ENCODE results near the gene MOSPD2.

Gene MOSPD2

DNA sequence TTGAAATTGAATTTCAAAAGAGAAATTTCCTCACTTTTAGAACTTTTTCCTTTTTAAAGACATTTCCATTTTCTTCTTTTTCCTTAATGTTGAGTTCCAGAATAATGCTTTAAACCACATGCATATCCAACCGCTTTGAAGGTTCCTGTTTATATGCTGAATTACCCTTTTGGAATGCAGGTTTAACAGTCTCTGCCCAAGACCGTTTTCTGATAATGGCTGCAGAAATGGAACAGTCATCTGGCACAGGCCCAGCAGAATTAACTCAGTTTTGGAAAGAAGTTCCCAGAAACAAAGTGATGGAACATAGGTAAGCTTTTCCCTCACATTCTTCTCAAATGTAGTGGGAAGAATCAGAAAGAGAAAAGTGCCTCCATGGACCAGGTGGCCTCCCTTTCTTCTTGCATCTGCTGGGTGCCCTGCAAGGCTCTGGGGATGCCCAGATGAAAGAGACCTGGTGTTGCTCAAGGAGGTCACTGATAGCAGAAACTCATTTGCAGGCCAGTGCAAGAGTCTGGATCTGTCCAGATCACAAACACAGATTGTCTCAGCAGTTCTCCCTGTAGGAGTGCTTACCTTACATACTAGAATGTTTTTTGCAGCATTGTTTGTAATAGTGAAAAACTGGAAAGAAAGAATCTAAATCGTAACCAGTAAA, 42.9 kb downstream of the MOSPD2 start:
- Histone ChIP-seq H3K27me3 (ENCODE audit: control insufficient read depth, insufficient read depth, low read length) (no peaks in the 10 kb centered on the region), H3K4me3 (ENCODE audit: low read depth, low read length) (no peak overlapping the region), H3K9me3 (ENCODE audit: control insufficient read depth, insufficient read depth, low read length) (no peaks in the 10 kb centered on the region), H3K36me3 (ENCODE audit: control insufficient read depth, insufficient read depth, low read length) (peaks cover 8% of the 10 kb centered on the region), H3K4me1 (ENCODE audit: control insufficient read depth, insufficient read depth, low read length) (no peaks in the 10 kb centered on the region), H3K9ac (ENCODE audit: low read depth, low read length) (no peak overlapping the region)

DNA sequence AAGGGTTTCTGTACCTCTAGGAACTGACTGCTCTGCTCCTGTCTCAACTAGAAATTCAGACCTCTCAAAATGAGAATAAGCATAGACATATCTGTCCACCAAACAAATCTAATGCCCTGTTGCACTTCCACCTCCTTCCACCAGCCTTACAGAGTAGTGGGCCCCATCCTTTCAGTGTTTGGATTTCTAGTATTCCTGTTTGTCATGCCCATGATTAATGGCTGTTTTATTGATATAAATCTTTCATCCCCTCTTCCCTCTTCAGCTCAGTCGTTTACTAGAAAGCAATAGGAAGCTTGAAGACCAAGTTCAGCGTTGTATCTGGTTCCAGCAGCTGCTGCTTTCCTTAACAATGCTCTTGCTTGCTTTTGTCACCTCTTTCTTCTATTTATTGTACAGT, 46.2 kb downstream of the MOSPD2 start:
- H3K27me3 ChIP-seq (ENCODE audit: control insufficient read depth, insufficient read depth, low read length), result no peaks in the 10 kb centered on the region
- H3K36me3 ChIP-seq (ENCODE audit: control insufficient read depth, insufficient read depth, low read length), result peaks cover 4% of the 10 kb centered on the region
- no peak overlapping the region for H3K9ac ChIP-seq (ENCODE audit: low read depth, low read length)
- no peaks in the 10 kb centered on the region for H3K4me1 ChIP-seq (ENCODE audit: control insufficient read depth, insufficient read depth, low read length)
- no peaks in the 10 kb centered on the region for H3K9me3 ChIP-seq (ENCODE audit: control insufficient read depth, insufficient read depth, low read length)
- no peak overlapping the region for H3K4me3 ChIP-seq (ENCODE audit: low read depth, low read length)

GRCh38 chrX:14920196-14920595, 47.0 kb downstream of the MOSPD2 start:
- no peak overlapping the region for H3K4me3 ChIP-seq (ENCODE audit: low read depth, low read length)
- H3K9me3 ChIP-seq (ENCODE audit: control insufficient read depth, insufficient read depth, low read length), result no peaks in the 10 kb centered on the region
- H3K36me3 ChIP-seq (ENCODE audit: control insufficient read depth, insufficient read depth, low read length), result peaks cover 4% of the 10 kb centered on the region
- H3K4me1 ChIP-seq (ENCODE audit: control insufficient read depth, insufficient read depth, low read length), result no peaks in the 10 kb centered on the region
- H3K27me3 ChIP-seq (ENCODE audit: control insufficient read depth, insufficient read depth, low read length), result no peaks in the 10 kb centered on the region
- no peak overlapping the region for H3K9ac ChIP-seq (ENCODE audit: low read depth, low read length)

GRCh38 chrX:14922437-14922836, 49.2 kb downstream of the MOSPD2 start:
- Histone ChIP-seq H3K9me3 (ENCODE audit: control insufficient read depth, insufficient read depth, low read length) (no peaks in the 10 kb centered on the region), H3K9ac (ENCODE audit: low read depth, low read length) (no peak overlapping the region), H3K36me3 (ENCODE audit: control insufficient read depth, insufficient read depth, low read length) (no peaks in the 10 kb centered on the region), H3K4me1 (ENCODE audit: control insufficient read depth, insufficient read depth, low read length) (no peaks in the 10 kb centered on the region), H3K27me3 (ENCODE audit: control insufficient read depth, insufficient read depth, low read length) (no peaks in the 10 kb centered on the region), H3K4me3 (ENCODE audit: low read depth, low read length) (no peak overlapping the region)

- Histone ChIP-seq H3K4me3 (ENCODE audit: low read depth, low read length) (no peak overlapping the region), H3K36me3 (ENCODE audit: control insufficient read depth, insufficient read depth, low read length) (no peaks in the 10 kb centered on the region), H3K9ac (ENCODE audit: low read depth, low read length) (no peak overlapping the region), H3K4me1 (ENCODE audit: control insufficient read depth, insufficient read depth, low read length) (no peaks in the 10 kb centered on the region), H3K9me3 (ENCODE audit: control insufficient read depth, insufficient read depth, low read length) (no peaks in the 10 kb centered on the region), H3K27me3 (ENCODE audit: control insufficient read depth, insufficient read depth, low read length) (no peaks in the 10 kb centered on the region)
Observed at GRCh38 chrX:14923761-14924160, 50.5 kb downstream of the MOSPD2 start.

DNA sequence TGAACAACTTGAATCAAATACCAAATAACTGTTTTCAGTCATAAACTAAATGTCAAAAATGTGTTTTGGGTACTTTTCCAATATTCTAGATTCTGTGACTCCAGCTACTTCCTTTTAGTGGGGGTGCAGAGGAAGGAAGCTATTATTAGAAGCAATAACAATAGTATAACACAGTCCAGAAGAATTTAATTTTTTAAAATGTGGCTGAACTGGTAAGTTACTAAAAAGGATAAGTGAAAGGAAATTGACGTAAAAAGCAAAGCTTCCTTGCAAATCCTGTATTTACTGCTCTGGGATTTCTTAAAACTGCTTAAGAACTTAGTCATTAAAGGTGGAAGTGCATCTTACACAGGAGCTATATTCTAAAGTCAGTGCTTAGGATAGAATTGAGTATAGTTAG, 53.2 kb downstream of the MOSPD2 start:
- no peaks in the 10 kb centered on the region for H3K9me3 ChIP-seq (ENCODE audit: control insufficient read depth, insufficient read depth, low read length)
- no peaks in the 10 kb centered on the region for H3K27me3 ChIP-seq (ENCODE audit: control insufficient read depth, insufficient read depth, low read length)
- H3K4me3 ChIP-seq (ENCODE audit: low read depth, low read length), result no peak overlapping the region
- H3K9ac ChIP-seq (ENCODE audit: low read depth, low read length), result no peak overlapping the region
- no peaks in the 10 kb centered on the region for H3K36me3 ChIP-seq (ENCODE audit: control insufficient read depth, insufficient read depth, low read length)
- no peaks in the 10 kb centered on the region for H3K4me1 ChIP-seq (ENCODE audit: control insufficient read depth, insufficient read depth, low read length)

GRCh38 chrX:14927401-14927800, 54.2 kb downstream of the MOSPD2 start:
- Histone ChIP-seq H3K4me1 (ENCODE audit: control insufficient read depth, insufficient read depth, low read length) (peaks cover 5% of the 10 kb centered on the region), H3K27me3 (ENCODE audit: control insufficient read depth, insufficient read depth, low read length) (no peaks in the 10 kb centered on the region), H3K9me3 (ENCODE audit: control insufficient read depth, insufficient read depth, low read length) (no peaks in the 10 kb centered on the region), H3K36me3 (ENCODE audit: control insufficient read depth, insufficient read depth, low read length) (no peaks in the 10 kb centered on the region), H3K4me3 (ENCODE audit: low read depth, low read length) (no peak overlapping the region), H3K9ac (ENCODE audit: low read depth, low read length) (no peak overlapping the region)

DNA sequence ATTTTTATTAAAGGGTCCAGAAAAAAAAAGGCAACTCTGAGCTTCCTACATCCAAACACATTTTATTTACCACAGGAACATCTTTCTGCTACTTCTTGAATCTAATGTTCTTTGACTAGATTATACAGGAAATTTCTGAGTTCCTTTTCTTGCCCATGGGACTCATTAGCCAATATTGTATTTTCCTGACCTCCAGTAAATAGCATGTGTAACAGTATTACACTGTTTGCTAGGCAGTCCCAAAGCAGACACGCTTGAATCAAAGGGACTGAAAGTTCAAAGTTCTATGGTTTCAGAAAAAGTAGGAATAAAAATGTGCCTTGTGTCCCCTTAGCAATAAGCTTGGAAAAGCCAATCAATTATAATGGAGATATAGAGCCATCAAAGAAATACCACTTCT, 57.4 kb downstream of the MOSPD2 start:
- Histone ChIP-seq H3K9ac (ENCODE audit: low read depth, low read length) (no peak overlapping the region), H3K36me3 (ENCODE audit: control insufficient read depth, insufficient read depth, low read length) (no peaks in the 10 kb centered on the region), H3K27me3 (ENCODE audit: control insufficient read depth, insufficient read depth, low read length) (no peaks in the 10 kb centered on the region), H3K4me3 (ENCODE audit: low read depth, low read length) (no peak overlapping the region), H3K4me1 (ENCODE audit: control insufficient read depth, insufficient read depth, low read length) (peaks cover 6% of the 10 kb centered on the region), H3K9me3 (ENCODE audit: control insufficient read depth, insufficient read depth, low read length) (no peaks in the 10 kb centered on the region)

DNA sequence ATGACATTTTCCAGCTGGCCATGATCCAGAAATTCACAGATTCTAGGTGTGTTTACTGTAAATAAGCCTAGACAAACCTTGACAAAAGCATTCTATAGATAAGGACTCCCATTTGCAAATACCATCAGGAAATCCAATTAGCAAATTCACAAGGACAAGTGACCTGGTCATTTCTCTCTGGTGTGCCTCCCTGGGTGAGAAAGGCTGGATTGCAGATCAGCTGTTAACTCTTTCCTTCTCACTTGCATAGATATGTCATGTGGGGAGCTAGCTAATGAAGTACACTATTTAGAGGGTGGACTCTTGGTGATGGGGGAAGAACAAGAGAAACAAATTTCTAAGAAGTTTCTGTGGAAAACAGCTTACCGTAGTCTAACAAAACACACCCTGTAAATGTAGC, 58.9 kb downstream of the MOSPD2 start:
- Histone ChIP-seq H3K9ac (ENCODE audit: low read depth, low read length) (no peak overlapping the region), H3K27me3 (ENCODE audit: control insufficient read depth, insufficient read depth, low read length) (no peaks in the 10 kb centered on the region), H3K4me1 (ENCODE audit: control insufficient read depth, insufficient read depth, low read length) (peaks cover 6% of the 10 kb centered on the region), H3K36me3 (ENCODE audit: control insufficient read depth, insufficient read depth, low read length) (no peaks in the 10 kb centered on the region), H3K9me3 (ENCODE audit: control insufficient read depth, insufficient read depth, low read length) (no peaks in the 10 kb centered on the region), H3K4me3 (ENCODE audit: low read depth, low read length) (no peak overlapping the region)

GRCh38 chrX:14934423-14934822, 61.2 kb downstream of the MOSPD2 start:
- H3K27me3 ChIP-seq (ENCODE audit: control insufficient read depth, insufficient read depth, low read length), result no peaks in the 10 kb centered on the region
- H3K36me3 ChIP-seq (ENCODE audit: control insufficient read depth, insufficient read depth, low read length), result no peaks in the 10 kb centered on the region
- no peak overlapping the region for H3K4me3 ChIP-seq (ENCODE audit: low read depth, low read length)
- H3K9ac ChIP-seq (ENCODE audit: low read depth, low read length), result no peak overlapping the region
- peaks cover 6% of the 10 kb centered on the region for H3K4me1 ChIP-seq (ENCODE audit: control insufficient read depth, insufficient read depth, low read length)
- H3K9me3 ChIP-seq (ENCODE audit: control insufficient read depth, insufficient read depth, low read length), result no peaks in the 10 kb centered on the region

DNA sequence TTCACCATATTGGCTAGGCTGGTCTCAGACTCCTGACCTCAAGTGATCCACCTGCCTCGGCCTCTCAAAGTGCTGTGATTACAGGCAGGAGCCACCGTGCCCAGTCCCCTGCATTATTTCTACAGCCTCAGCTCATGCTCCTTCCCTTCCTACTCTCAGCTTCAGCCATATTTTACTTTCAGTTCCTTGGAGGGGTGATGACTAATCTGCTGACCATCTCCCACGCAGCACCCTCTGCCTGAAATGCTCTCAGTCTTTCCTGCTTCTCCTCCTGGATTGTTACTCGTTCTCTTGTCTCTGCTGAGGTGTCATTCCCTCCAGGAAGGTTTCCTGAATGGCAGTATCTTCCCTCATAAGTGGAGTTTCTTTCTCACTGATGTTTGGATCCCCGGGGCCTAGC, 63.3 kb downstream of the MOSPD2 start:
- no peaks in the 10 kb centered on the region for H3K36me3 ChIP-seq (ENCODE audit: control insufficient read depth, insufficient read depth, low read length)
- H3K9me3 ChIP-seq (ENCODE audit: control insufficient read depth, insufficient read depth, low read length), result no peaks in the 10 kb centered on the region
- peaks cover 6% of the 10 kb centered on the region for H3K4me1 ChIP-seq (ENCODE audit: control insufficient read depth, insufficient read depth, low read length)
- H3K4me3 ChIP-seq (ENCODE audit: low read depth, low read length), result no peak overlapping the region
- H3K9ac ChIP-seq (ENCODE audit: low read depth, low read length), result no peak overlapping the region
- H3K27me3 ChIP-seq (ENCODE audit: control insufficient read depth, insufficient read depth, low read length), result no peaks in the 10 kb centered on the region

DNA sequence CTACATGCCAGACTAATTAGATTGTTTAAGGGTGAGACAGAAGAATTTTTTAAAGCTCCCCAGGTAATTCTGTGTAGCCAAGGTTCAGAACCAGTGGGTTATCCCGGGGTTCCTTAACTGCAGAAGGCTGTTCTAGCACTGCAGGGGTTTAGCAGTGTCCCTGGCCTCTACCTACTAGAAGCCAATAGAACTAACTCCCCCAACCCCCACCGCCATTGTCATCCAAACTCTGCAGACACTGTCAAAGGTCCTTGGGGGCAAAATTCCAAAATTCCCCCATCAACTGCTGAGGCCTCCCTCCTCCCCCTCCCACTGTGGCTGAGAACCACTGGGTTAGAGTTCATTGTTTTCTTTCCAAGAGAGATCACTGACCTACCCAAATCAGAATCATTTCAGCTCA, 66.4 kb downstream of the MOSPD2 start:
- Histone ChIP-seq H3K4me3 (ENCODE audit: low read depth, low read length) (no peak overlapping the region), H3K27me3 (ENCODE audit: control insufficient read depth, insufficient read depth, low read length) (no peaks in the 10 kb centered on the region), H3K4me1 (ENCODE audit: control insufficient read depth, insufficient read depth, low read length) (no peaks in the 10 kb centered on the region), H3K9me3 (ENCODE audit: control insufficient read depth, insufficient read depth, low read length) (no peaks in the 10 kb centered on the region), H3K36me3 (ENCODE audit: control insufficient read depth, insufficient read depth, low read length) (no peaks in the 10 kb centered on the region), H3K9ac (ENCODE audit: low read depth, low read length) (no peak overlapping the region)
